HCT116 (cell line): ENCODE results near the gene PDLIM4. TPM values are rescaled to one million over a fixed set of nuclear protein-coding genes. Genes with fewer than 3 reads are reported as not detected.

ENCODE experiments used
- ATAC-seq: fragments of 200-7000 bp; cut with Tn5 transposase; 2 replicates; pipeline ENCODE4 v1.9.1; 2020; ENCODE audit warnings: mild to moderate bottlenecking, moderate library complexity
- BruUV-seq: library from RNA; stranded (reverse); fragments of 400-500 nt; replicated peaks from 2 replicates; lab custom pipeline; 2021; lab: Mats Ljungman, UMichigan
- CTCF ChIA-PET: fragments of 300-600 bp; sonication (Branson Sonifier 250); formaldehyde crosslinking; loops from one replicate; lab custom pipeline; 2021; ENCODE audit warnings: antibody characterized with exemption; lab: Charles Lee
- POLR2A ChIA-PET: fragments of 300-600, 350-600 bp; sonication (Branson Sonifier 250); formaldehyde crosslinking; loops from one replicate; lab custom pipeline; 2021; ENCODE audit warnings: antibody characterized with exemption; lab: Charles Lee
- RAD21 ChIA-PET, 2 experiments: fragments of 300-600 bp; sonication (Branson Sonifier 250); formaldehyde crosslinking; loops; one replicate each; lab custom pipeline; 2023; ENCODE audit warnings: low total read pairs in 2 of 2; ENCODE audit not compliant: uncharacterized antibody in 2 of 2, unreplicated experiment in 2 of 2, low non-redundant PET in 1 of 2; lab: Charles Lee
- DNase-seq: peaks from one replicate; pipeline ENCODE4 v3.0.0-alpha.2; 2010; ENCODE audit warnings: low read depth, low spot score
- H2AFZ ChIP-seq: fragments of 200-600 bp; shearing (Covaris generic), sonication (generic); 2 replicates; pipeline ENCODE4 v1.6.1; 2017; ENCODE audit warnings: low read depth, mixed run types, mixed read lengths, antibody characterized with exemption, low read length; ENCODE audit not compliant: poor library complexity, severe bottlenecking
- H3K27ac ChIP-seq: 2 replicates; pipeline ENCODE4 v1.5.1; 2012; ENCODE audit warnings: low read depth, low read length
- H3K27me3 ChIP-seq: fragments of 200-600 bp; sonication (generic); 2 replicates; pipeline ENCODE4 v1.6.1; 2016; ENCODE audit warnings: mixed run types, low read length, mixed read lengths; ENCODE audit not compliant: insufficient read depth
- H3K36me3 ChIP-seq, 2 experiments: fragments of 200-500 bp in 1 of 2; fragments of 200-600 bp in 1 of 2; sonication (Bioruptor generic) in 1 of 2; sonication (generic) in 1 of 2; 2 replicates each; pipeline versions ENCODE4 v1.5.1 to v1.6.1; 2014 to 2016; ENCODE audit warnings: low read length in 2 of 2, inconsistent platforms in 1 of 2, mixed read lengths in 1 of 2, mixed run types in 1 of 2; ENCODE audit not compliant: insufficient read depth in 2 of 2, control insufficient read depth in 1 of 2
- H3K4me1 ChIP-seq, 2 experiments: fragments of 200-600 bp in 1 of 2; sonication (generic) in 1 of 2; 2 replicates each; pipeline versions ENCODE4 v1.5.1 to v1.6.1; 2012 to 2017; ENCODE audit warnings: low read length in 2 of 2, inconsistent platforms in 1 of 2, mild to moderate bottlenecking in 1 of 2, mixed read lengths in 1 of 2, mixed run types in 1 of 2, moderate library complexity in 1 of 2; ENCODE audit not compliant: insufficient read depth in 2 of 2, control insufficient read depth in 1 of 2
- H3K4me2 ChIP-seq: fragments of 200-600 bp; sonication (generic); 2 replicates; pipeline ENCODE4 v1.6.1; 2017; ENCODE audit warnings: mixed run types, low read length, mixed read lengths
- H3K4me3 ChIP-seq, 2 experiments: fragments of 200-600 bp in 1 of 2; sonication (generic) in 1 of 2; replicated peaks in 1 of 2; 2 replicates each; pipeline ENCODE4 v1.5.1; 2011 to 2016; ENCODE audit warnings: low read length in 2 of 2, control low read depth in 1 of 2, low read depth in 1 of 2, mild to moderate bottlenecking in 1 of 2, mixed read lengths in 1 of 2, mixed run types in 1 of 2
- H3K79me2 ChIP-seq: fragments of 200-600 bp; sonication (generic); 2 replicates; pipeline ENCODE4 v1.6.1; 2017; ENCODE audit warnings: mild to moderate bottlenecking, mixed run types, low read length, moderate library complexity, mixed read lengths; ENCODE audit not compliant: insufficient read depth
- H3K9ac ChIP-seq: fragments of 200-600 bp; sonication (generic); 2 replicates; pipeline ENCODE4 v1.6.1; 2016; ENCODE audit warnings: low read length, mixed read lengths
- H3K9me2 ChIP-seq: fragments of 200-600 bp; sonication (generic), shearing (Covaris generic); 2 replicates; pipeline ENCODE4 v1.6.1; 2017; ENCODE audit warnings: mixed run types, mild to moderate bottlenecking, moderate library complexity; ENCODE audit not compliant: insufficient read depth
- H3K9me3 ChIP-seq, 2 experiments: fragments of 200-500 bp in 1 of 2; fragments of 200-600 bp in 1 of 2; sonication (Bioruptor generic) in 1 of 2; sonication (generic) in 1 of 2; 2 replicates each; pipeline ENCODE4 v1.6.1; 2014 to 2017; ENCODE audit warnings: low read length in 2 of 2, mixed read lengths in 2 of 2, inconsistent platforms in 1 of 2, low read depth in 1 of 2, mild to moderate bottlenecking in 1 of 2, mixed run types in 1 of 2, moderate library complexity in 1 of 2; ENCODE audit not compliant: control insufficient read depth in 1 of 2, insufficient read depth in 1 of 2
- H4K20me1 ChIP-seq: fragments of 200-600 bp; sonication (generic), shearing (Covaris generic); 2 replicates; pipeline ENCODE4 v1.6.1; 2017; ENCODE audit warnings: mixed run types, mild to moderate bottlenecking, moderate library complexity; ENCODE audit not compliant: insufficient read depth
- CBX3 ChIP-seq: IDR thresholded peaks from 2 replicates; pipeline ENCODE4 v1.6.1; 2012; ENCODE audit warnings: low read depth
- ELF1 ChIP-seq: IDR thresholded peaks from 2 replicates; pipeline ENCODE4 v1.6.1; 2012; ENCODE audit warnings: low read depth, borderline replicate concordance
- EZH2 ChIP-seq: fragments of 200-600 bp; sonication (generic); IDR thresholded peaks from 2 replicates; pipeline ENCODE4 v1.6.1; 2017; ENCODE audit warnings: antibody characterized with exemption, mixed run types
- FOSL1 ChIP-seq: IDR thresholded peaks from 2 replicates; pipeline ENCODE4 v1.6.1; 2012; ENCODE audit warnings: low read depth
- POLR2AphosphoS5 ChIP-seq: IDR thresholded peaks from 2 replicates; pipeline ENCODE4 v1.6.1; 2011; ENCODE audit warnings: mild to moderate bottlenecking, low read depth, low read length, moderate library complexity
- SP1 ChIP-seq: IDR thresholded peaks from 2 replicates; pipeline ENCODE4 v1.6.1; 2012; ENCODE audit warnings: low read depth
- YY1 ChIP-seq: IDR thresholded peaks from 2 replicates; pipeline ENCODE4 v1.6.1; 2011; ENCODE audit warnings: low read length, low read depth, moderate library complexity, mild to moderate bottlenecking; ENCODE audit not compliant: insufficient replicate concordance; ENCODE audit errors: extremely low read depth
- ZFX ChIP-seq: fragments of 450-650 bp; IDR thresholded peaks from 2 replicates; pipeline ENCODE4 v1.6.1; 2017
- ZNF274 ChIP-seq: fragments of 200-500 bp; sonication (Bioruptor generic); IDR thresholded peaks from 2 replicates; pipeline ENCODE4 v1.6.1; 2014; ENCODE audit warnings: mild to moderate bottlenecking, low read depth, low read length, inconsistent platforms
- intact Hi-C: fragments of 100-400 bp; cut with micrococcal nuclease; formaldehyde crosslinking; loops from 2 replicates; pipeline ENCODE4 v1.10.0; 2022
- total RNA-seq: library from RNA; stranded (reverse); gene quantifications from one replicate; pipeline ENCODE4 v1.2.1, GENCODE V29; 2021; ENCODE audit not compliant: unreplicated experiment
- TF ChIP-seq, protein P1 (sequence below): IDR thresholded peaks from 2 replicates; pipeline ENCODE4 v1.6.1; 2012; ENCODE audit warnings: low read depth

The PDLIM4 gene
- total RNA-seq, 1 experiment from 2014 or later, result not detected

DNA sequence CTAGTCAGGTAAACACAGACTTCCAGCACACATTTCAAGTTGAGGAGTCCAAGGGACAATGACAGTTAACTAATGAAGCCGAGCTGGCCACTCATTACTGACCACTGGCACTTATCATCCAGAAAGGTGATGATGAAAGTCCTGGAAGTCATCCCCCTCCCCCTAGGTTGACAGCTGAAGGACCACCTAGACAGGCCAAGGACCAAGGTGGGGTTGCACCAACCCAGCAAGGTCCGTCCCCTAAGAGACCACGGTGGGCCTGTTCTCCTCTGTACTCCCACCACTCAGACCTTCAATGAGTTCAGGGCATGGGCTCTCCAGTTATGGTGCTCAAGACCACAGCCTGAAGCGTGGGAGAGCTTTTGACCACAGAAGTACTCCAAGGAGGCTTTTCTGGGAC lies 43.0 kb upstream of the PDLIM4 start:
- Histone ChIP-seq H3K27ac (no peak overlapping the region), H3K79me2 (no peaks in the 10 kb centered on the region), H3K9me3 (no peaks in the 10 kb centered on the region), H2AFZ (no peak overlapping the region), H3K4me3 (no peak overlapping the region), H3K4me2 (no peak overlapping the region), H3K36me3 (peaks cover 6 to 21% of the 10 kb centered on the region in 2 experiments; a peak in 3 of 4 replicates), H4K20me1 (no peaks in the 10 kb centered on the region), H3K27me3 (no peaks in the 10 kb centered on the region), H3K4me1 (peaks cover 0 to 8% of the 10 kb centered on the region in 2 experiments; a peak in 2 of 4 replicates), H3K9ac (no peak overlapping the region), H3K9me2 (no peaks in the 10 kb centered on the region)
- CTCF ChIA-PET, result no interaction called here
- no TSS peak for BruUV-seq
- RAD21 ChIA-PET, result no interaction called here
- intact Hi-C loops, result no loop called here
- no peak for DNase-seq
- POLR2A ChIA-PET, result interaction anchor here (1.4 kb wide), 1 partner anchor 13 kb away, joined by 4 read pairs; no protein-coding TSS in a partner anchor
- no peak for TF ChIP-seq FOSL1
- TF ChIP-seq, protein P1, sequence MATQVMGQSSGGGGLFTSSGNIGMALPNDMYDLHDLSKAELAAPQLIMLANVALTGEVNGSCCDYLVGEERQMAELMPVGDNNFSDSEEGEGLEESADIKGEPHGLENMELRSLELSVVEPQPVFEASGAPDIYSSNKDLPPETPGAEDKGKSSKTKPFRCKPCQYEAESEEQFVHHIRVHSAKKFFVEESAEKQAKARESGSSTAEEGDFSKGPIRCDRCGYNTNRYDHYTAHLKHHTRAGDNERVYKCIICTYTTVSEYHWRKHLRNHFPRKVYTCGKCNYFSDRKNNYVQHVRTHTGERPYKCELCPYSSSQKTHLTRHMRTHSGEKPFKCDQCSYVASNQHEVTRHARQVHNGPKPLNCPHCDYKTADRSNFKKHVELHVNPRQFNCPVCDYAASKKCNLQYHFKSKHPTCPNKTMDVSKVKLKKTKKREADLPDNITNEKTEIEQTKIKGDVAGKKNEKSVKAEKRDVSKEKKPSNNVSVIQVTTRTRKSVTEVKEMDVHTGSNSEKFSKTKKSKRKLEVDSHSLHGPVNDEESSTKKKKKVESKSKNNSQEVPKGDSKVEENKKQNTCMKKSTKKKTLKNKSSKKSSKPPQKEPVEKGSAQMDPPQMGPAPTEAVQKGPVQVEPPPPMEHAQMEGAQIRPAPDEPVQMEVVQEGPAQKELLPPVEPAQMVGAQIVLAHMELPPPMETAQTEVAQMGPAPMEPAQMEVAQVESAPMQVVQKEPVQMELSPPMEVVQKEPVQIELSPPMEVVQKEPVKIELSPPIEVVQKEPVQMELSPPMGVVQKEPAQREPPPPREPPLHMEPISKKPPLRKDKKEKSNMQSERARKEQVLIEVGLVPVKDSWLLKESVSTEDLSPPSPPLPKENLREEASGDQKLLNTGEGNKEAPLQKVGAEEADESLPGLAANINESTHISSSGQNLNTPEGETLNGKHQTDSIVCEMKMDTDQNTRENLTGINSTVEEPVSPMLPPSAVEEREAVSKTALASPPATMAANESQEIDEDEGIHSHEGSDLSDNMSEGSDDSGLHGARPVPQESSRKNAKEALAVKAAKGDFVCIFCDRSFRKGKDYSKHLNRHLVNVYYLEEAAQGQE, result no peak
- TF ChIP-seq EZH2, result no peak
- no peak for TF ChIP-seq ELF1
- TF ChIP-seq POLR2AphosphoS5, result no peak
- no peak for TF ChIP-seq ZFX
- no peak for TF ChIP-seq SP1
- no peak for TF ChIP-seq YY1
- no peak for TF ChIP-seq ZNF274
- no peak for TF ChIP-seq CBX3
- TF ChIP-seq, all 23 proteins: peak for 0
- ATAC-seq, result no peak
